ENCODE results near the gene AUTS2.

DNA sequence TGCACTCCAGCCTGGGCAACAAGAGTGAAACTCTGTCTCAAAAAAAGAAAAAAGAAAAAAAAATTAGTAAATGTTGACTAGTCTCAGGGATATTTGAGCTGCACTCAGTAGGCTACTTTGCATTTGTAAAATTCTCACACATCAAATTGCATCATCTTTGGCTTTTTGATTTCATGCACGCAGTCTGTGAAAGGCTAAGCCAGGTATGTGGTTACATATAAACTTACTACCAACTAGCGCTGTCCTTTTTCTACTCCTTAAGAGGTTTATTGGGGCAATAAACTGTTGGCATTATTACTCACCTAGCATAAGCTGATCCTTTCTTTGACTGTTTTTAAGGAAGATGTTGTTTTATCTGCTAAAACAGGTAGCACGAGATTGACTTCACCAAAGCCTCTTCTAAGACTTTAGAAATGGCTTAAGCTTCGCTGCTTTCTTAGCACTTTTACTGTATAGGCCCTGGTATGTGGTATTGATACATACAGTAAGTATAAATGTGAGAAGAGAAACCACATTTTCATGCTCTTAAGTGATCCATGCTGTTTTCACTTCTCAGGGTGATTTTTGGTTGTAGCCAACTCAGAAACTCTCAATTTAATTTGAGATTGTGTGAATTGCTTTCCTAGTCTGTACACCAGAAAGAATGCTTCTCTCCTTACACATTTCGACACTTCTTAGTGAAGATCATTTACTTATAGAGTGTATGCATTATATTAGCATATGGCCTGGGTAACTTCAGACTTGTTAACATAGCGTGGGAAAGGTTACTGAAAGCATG lies 323.9 kb downstream of the AUTS2 start:
- no peak for TF ChIP-seq POLR2AphosphoS5 (IDR thresholded peaks at IDR 0.05)
- TF ChIP-seq, protein P1, sequence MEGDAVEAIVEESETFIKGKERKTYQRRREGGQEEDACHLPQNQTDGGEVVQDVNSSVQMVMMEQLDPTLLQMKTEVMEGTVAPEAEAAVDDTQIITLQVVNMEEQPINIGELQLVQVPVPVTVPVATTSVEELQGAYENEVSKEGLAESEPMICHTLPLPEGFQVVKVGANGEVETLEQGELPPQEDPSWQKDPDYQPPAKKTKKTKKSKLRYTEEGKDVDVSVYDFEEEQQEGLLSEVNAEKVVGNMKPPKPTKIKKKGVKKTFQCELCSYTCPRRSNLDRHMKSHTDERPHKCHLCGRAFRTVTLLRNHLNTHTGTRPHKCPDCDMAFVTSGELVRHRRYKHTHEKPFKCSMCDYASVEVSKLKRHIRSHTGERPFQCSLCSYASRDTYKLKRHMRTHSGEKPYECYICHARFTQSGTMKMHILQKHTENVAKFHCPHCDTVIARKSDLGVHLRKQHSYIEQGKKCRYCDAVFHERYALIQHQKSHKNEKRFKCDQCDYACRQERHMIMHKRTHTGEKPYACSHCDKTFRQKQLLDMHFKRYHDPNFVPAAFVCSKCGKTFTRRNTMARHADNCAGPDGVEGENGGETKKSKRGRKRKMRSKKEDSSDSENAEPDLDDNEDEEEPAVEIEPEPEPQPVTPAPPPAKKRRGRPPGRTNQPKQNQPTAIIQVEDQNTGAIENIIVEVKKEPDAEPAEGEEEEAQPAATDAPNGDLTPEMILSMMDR (IDR thresholded peaks at IDR 0.05), result no peak
